GM12892 (cell line): Measurements from ENCODE around the gene TBCD.

Experiments
- POLR2A ChIP-seq: IDR thresholded peaks from 2 replicates; pipeline ENCODE4 v1.6.1; 2011; ENCODE audit warnings: low read depth, low read length, control low read depth
- TAF1 ChIP-seq: IDR thresholded peaks from 2 replicates; pipeline ENCODE4 v1.6.1; 2011; ENCODE audit warnings: low read depth, mild to moderate bottlenecking, control low read depth, low read length, borderline replicate concordance

- no peak for TF ChIP-seq POLR2A
- no peak for TF ChIP-seq TAF1
Observed at GRCh38 chr17:82950525-82951102, 198.7 kb downstream of the TBCD start.
